IMR-90 (cell line): ENCODE measurements around the gene MRPL10.

ENCODE experiments used
- BHLHE40 ChIP-seq: fragments of 150-350 bp; IDR thresholded peaks from 2 replicates; pipeline ENCODE4 v1.6.1; 2016; ENCODE audit warnings: mild to moderate bottlenecking, low read depth, low read length
- CEBPB ChIP-seq: IDR thresholded peaks from 2 replicates; pipeline ENCODE4 v1.6.1; 2012; ENCODE audit warnings: low read depth, low read length, improper control_type of control experiment
- POLR2A ChIP-seq: IDR thresholded peaks from 2 replicates; pipeline ENCODE4 v1.6.1; 2012; ENCODE audit warnings: mild to moderate bottlenecking, low read depth, low read length
- TF ChIP-seq, protein P1 (sequence below): conservative IDR thresholded peaks from 2 replicates; pipeline ENCODE4 v1.5.1; 2012; ENCODE audit warnings: mild to moderate bottlenecking, low read depth, low read length, improper control_type of control experiment

DNA sequence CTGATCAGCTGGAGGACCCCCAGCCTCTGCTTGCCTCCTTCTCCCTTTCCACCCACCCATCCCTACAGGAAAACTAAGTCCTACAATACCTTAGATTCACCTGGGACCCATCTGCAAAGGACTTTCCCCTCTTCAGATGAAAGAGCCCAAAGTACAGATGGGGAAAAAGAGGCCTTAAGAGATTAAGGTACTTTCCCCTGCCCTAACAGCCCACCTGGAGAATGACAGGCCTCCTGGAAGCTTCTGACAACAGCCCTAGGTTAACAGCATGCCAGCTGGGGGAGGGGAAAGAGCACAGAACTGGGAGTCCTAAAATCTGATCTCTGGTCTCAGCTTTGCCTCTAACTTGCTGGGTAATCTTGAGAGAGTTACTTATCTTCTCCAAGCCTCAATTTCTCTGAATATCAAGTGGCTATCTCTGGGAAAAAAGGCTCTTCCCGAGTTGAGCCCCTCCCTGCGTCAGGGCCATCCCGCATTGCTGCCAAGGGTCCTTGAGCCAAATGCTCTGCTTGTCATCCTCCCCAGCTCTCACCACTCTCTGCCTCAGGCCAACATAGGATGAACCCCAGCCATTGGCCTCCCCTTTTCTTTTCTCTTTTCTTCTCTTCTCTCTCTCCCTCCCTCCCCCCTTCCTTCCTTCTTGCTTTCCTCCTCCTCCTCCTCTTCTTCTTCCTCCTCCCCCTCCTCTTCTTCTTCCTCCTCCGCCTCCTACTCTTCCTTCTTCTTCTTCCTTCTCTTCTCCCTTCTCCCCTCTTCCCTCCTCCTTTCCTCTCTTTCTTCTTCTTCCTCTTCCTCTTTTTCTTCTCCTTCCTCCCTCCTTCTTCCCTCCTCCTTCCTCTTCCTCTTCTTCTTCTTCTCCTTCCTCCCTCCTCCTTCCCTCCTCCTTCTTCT lies 42.1 kb upstream of the MRPL10 start:
- no peak for TF ChIP-seq CEBPB
- TF ChIP-seq, protein P1, sequence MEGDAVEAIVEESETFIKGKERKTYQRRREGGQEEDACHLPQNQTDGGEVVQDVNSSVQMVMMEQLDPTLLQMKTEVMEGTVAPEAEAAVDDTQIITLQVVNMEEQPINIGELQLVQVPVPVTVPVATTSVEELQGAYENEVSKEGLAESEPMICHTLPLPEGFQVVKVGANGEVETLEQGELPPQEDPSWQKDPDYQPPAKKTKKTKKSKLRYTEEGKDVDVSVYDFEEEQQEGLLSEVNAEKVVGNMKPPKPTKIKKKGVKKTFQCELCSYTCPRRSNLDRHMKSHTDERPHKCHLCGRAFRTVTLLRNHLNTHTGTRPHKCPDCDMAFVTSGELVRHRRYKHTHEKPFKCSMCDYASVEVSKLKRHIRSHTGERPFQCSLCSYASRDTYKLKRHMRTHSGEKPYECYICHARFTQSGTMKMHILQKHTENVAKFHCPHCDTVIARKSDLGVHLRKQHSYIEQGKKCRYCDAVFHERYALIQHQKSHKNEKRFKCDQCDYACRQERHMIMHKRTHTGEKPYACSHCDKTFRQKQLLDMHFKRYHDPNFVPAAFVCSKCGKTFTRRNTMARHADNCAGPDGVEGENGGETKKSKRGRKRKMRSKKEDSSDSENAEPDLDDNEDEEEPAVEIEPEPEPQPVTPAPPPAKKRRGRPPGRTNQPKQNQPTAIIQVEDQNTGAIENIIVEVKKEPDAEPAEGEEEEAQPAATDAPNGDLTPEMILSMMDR, result no peak
- no peak for TF ChIP-seq POLR2A
- TF ChIP-seq BHLHE40, result no peak
